Cerebellar nuclear complex (tissue), 1 donor: ENCODE results near the gene NOLC1.

ENCODE experiments used
- DNase-seq, 2 experiments: peaks; one replicate each; lab custom pipeline; 2025; lab: John Stamatoyannopoulos, UW

The NOLC1 gene

GRCh38 chr10:102151774-102152544, at the start of gene NOLC1:
Gene NOLC1 (plus strand): TSS chr10:102152389. CDS start chr10:102152411, 22 bp downstream.
- peak; percentile 86 to 98 for DNase-seq

GRCh38 chr10:102102421-102102820, 49.8 kb upstream of the NOLC1 start:
- DNase-seq, result no peak

- no peak for DNase-seq
Measured at GRCh38 chr10:102106998-102107397, 45.2 kb upstream of the NOLC1 start.

GRCh38 chr10:102109166-102110116, 42.7 kb upstream of the NOLC1 start:
- no peak for DNase-seq

- no peak for DNase-seq
Measured at GRCh38 chr10:102111276-102111675, 40.9 kb upstream of the NOLC1 start.

GRCh38 chr10:102112210-102112817, 39.9 kb upstream of the NOLC1 start:
- DNase-seq, result no peak

GRCh38 chr10:102113261-102113955, 38.8 kb upstream of the NOLC1 start:
- no peak for DNase-seq

- DNase-seq, result peak in 1 of 2 experiments; percentile 26
Measured at GRCh38 chr10:102113956-102114857, 38.0 kb upstream of the NOLC1 start.

GRCh38 chr10:102114861-102115618, 37.1 kb upstream of the NOLC1 start:
- peak; percentile 78 to 84 for DNase-seq

- DNase-seq, result no peak
Measured at GRCh38 chr10:102115775-102116174, 36.4 kb upstream of the NOLC1 start.

GRCh38 chr10:102116656-102117055, 35.5 kb upstream of the NOLC1 start:
- no peak for DNase-seq

GRCh38 chr10:102117391-102118159, 34.6 kb upstream of the NOLC1 start:
- peak in 1 of 2 experiments; percentile 39 for DNase-seq

GRCh38 chr10:102118867-102119266, 33.3 kb upstream of the NOLC1 start:
- DNase-seq, result no peak

- DNase-seq, result no peak
Measured at GRCh38 chr10:102119417-102120141, 32.6 kb upstream of the NOLC1 start.

GRCh38 chr10:102120142-102120990, 31.8 kb upstream of the NOLC1 start, which contains the start of gene LDB1:
Gene LDB1 (minus strand): TSS chr10:102120368. CDS start chr10:102120110, 258 bp downstream.
- peak; percentile 29 to 66 for DNase-seq

GRCh38 chr10:102120991-102121738, 31.0 kb upstream of the NOLC1 start:
- DNase-seq, result peak in 1 of 2 experiments; percentile 18
